Neural cell (in vitro differentiated cells): ENCODE data around the gene NRCAM. TPM values are rescaled to one million over a fixed set of nuclear protein-coding genes. Genes with fewer than 3 reads are reported as not detected.

Source experiments
- H2AFZ ChIP-seq: fragments of 200-600, 300-800 bp; sonication (generic), shearing (Covaris generic); 2 replicates; pipeline ENCODE4 v1.6.0; 2014; ENCODE audit warnings: low read depth, mild to moderate bottlenecking, antibody characterized with exemption, low read length, moderate library complexity
- H3F3A ChIP-seq: fragments of 200-600 bp; shearing (Covaris generic); 2 replicates; pipeline ENCODE4 v1.6.1; 2016; ENCODE audit warnings: mild to moderate bottlenecking, moderate library complexity, mixed read lengths, antibody characterized with exemption, low read length; ENCODE audit not compliant: insufficient read depth, poor library complexity, severe bottlenecking
- H3K27ac ChIP-seq: fragments of 200-600, 300-800 bp; sonication (generic), shearing (Covaris generic); 2 replicates; pipeline ENCODE4 v1.5.1; 2014; ENCODE audit warnings: mild to moderate bottlenecking, low read length, moderate library complexity
- H3K27me3 ChIP-seq: fragments of 300-800, 200-600 bp; sonication (generic), shearing (Covaris generic); 2 replicates; pipeline ENCODE4 v1.6.0; 2014; ENCODE audit warnings: mild to moderate bottlenecking, low read depth, low read length, moderate library complexity; ENCODE audit not compliant: insufficient read depth
- H3K36me3 ChIP-seq: fragments of 300-800, 200-600 bp; sonication (generic), shearing (Covaris generic); 2 replicates; pipeline ENCODE4 v1.5.1; 2014; ENCODE audit warnings: mild to moderate bottlenecking, antibody characterized with exemption, low read length, moderate library complexity; ENCODE audit not compliant: insufficient read depth
- H3K4me2 ChIP-seq: fragments of 300-800, 200-600 bp; sonication (generic), shearing (Covaris generic); 2 replicates; pipeline ENCODE4 v1.6.0; 2014; ENCODE audit warnings: mild to moderate bottlenecking, low read length
- H3K4me3 ChIP-seq: fragments of 300-800, 200-600 bp; sonication (generic), shearing (Covaris generic); 2 replicates; pipeline ENCODE4 v1.5.1; 2014; ENCODE audit warnings: mild to moderate bottlenecking, low read length, moderate library complexity
- H3K79me2 ChIP-seq: fragments of 200-600 bp; shearing (Covaris generic); replicated peaks from 2 replicates; pipeline ENCODE4 v1.6.0; 2014; ENCODE audit warnings: mild to moderate bottlenecking, low read length, moderate library complexity; ENCODE audit not compliant: insufficient read depth
- H3K9ac ChIP-seq: fragments of 300-800, 200-600 bp; sonication (generic), shearing (Covaris generic); 2 replicates; pipeline ENCODE4 v1.6.1; 2016; ENCODE audit warnings: mild to moderate bottlenecking, low read length, mixed read lengths
- H3K9me2 ChIP-seq: fragments of 200-600 bp; shearing (Covaris generic); 2 replicates; pipeline ENCODE4 v1.6.1; 2016; ENCODE audit warnings: mild to moderate bottlenecking, low read length, mixed read lengths; ENCODE audit not compliant: insufficient read depth
- H3K9me3 ChIP-seq: fragments of 200-600, 300-800 bp; sonication (generic), shearing (Covaris generic); 2 replicates; pipeline ENCODE4 v1.6.1; 2016; ENCODE audit warnings: mild to moderate bottlenecking, mixed run types, low read length, moderate library complexity, mixed read lengths
- H4K20me1 ChIP-seq: fragments of 200-600 bp; shearing (Covaris generic); 2 replicates; pipeline ENCODE4 v1.6.1; 2016; ENCODE audit warnings: mild to moderate bottlenecking, mixed run types; ENCODE audit not compliant: insufficient read depth
- CTCF ChIP-seq: fragments of 450-650 bp; IDR thresholded peaks from 2 replicates; pipeline ENCODE4 v1.5.1; 2014; ENCODE audit warnings: antibody characterized with exemption, mild to moderate bottlenecking, moderate library complexity; ENCODE audit not compliant: poor library complexity, severe bottlenecking
- EP300 ChIP-seq: fragments of 450-650 bp; conservative IDR thresholded peaks from 2 replicates; pipeline ENCODE4 v1.6.1; 2014; ENCODE audit warnings: antibody characterized with exemption, mild to moderate bottlenecking, moderate library complexity; ENCODE audit not compliant: poor library complexity, severe bottlenecking
- EZH2 ChIP-seq: fragments of 200-600, 300-800 bp; shearing (Covaris generic), sonication (generic); IDR thresholded peaks from 2 replicates; pipeline ENCODE4 v1.6.1; 2014; ENCODE audit warnings: antibody characterized with exemption, low read length, borderline replicate concordance, mild to moderate bottlenecking; ENCODE audit not compliant: insufficient read depth, poor library complexity, severe bottlenecking
- MXI1 ChIP-seq: fragments of 450-650 bp; conservative IDR thresholded peaks from 2 replicates; pipeline ENCODE4 v1.6.1; 2014; ENCODE audit warnings: antibody characterized with exemption, mild to moderate bottlenecking; ENCODE audit not compliant: poor library complexity, severe bottlenecking
- POLR2AphosphoS5 ChIP-seq: IDR thresholded peaks from 2 replicates; pipeline ENCODE4 v1.6.1; 2012
- RAD21 ChIP-seq: fragments of 450-650 bp; conservative IDR thresholded peaks from 2 replicates; pipeline ENCODE4 v1.6.1; 2014; ENCODE audit warnings: antibody characterized with exemption, mild to moderate bottlenecking, moderate library complexity
- REST ChIP-seq: IDR thresholded peaks from 2 replicates; pipeline ENCODE4 v1.6.1; 2012; ENCODE audit warnings: borderline replicate concordance
- SMC3 ChIP-seq: fragments of 450-650 bp; conservative IDR thresholded peaks from 2 replicates; pipeline ENCODE4 v1.6.1; 2014; ENCODE audit warnings: antibody characterized with exemption, mild to moderate bottlenecking, moderate library complexity; ENCODE audit not compliant: poor library complexity
- TAF1 ChIP-seq: IDR thresholded peaks from 2 replicates; pipeline ENCODE4 v1.6.1; 2012; ENCODE audit warnings: low read depth
- polyA plus RNA-seq: library from polyadenylated mRNA; depleted of rRNA; stranded (reverse); fragments of >200 nt; gene quantifications from 2 replicates; pipeline ENCODE4 v1.2.3, GENCODE V29; 2014

NRCAM gene
- polyA plus RNA-seq, 1 donor from 2014 or later = 90.9 TPM

GRCh38 chr7:108449521-108449920 lies 6.7 kb downstream of the NRCAM start:
- H2AFZ ChIP-seq = no peak overlapping the region
- no peaks in the 10 kb centered on the region for H3K9me2 ChIP-seq
- no peaks in the 10 kb centered on the region for H3F3A ChIP-seq
- H4K20me1 ChIP-seq = no peaks in the 10 kb centered on the region
- peak overlapping the region; percentile 7 for H3K4me3 ChIP-seq
- TF ChIP-seq TAF1 (no peak), RAD21 (no peak), EP300 (no peak), REST (no peak), SMC3 (no peak), EZH2 (no peak), CTCF (no peak), MXI1 (no peak), POLR2AphosphoS5 (no peak)
- no peaks in the 10 kb centered on the region for H3K36me3 ChIP-seq
- H3K9me3 ChIP-seq = no peaks in the 10 kb centered on the region
- no peak overlapping the region for H3K4me2 ChIP-seq
- no peak overlapping the region for H3K9ac ChIP-seq
- no peaks in the 10 kb centered on the region for H3K27me3 ChIP-seq
- H3K79me2 ChIP-seq = peaks cover 90% of the 10 kb centered on the region
- no peak overlapping the region for H3K27ac ChIP-seq

- Histone ChIP-seq H3K27ac (no peak overlapping the region), H2AFZ (no peak overlapping the region), H3K4me3 (peak overlapping the region; percentile 7), H3K36me3 (no peaks in the 10 kb centered on the region), H3K9me3 (no peaks in the 10 kb centered on the region), H3F3A (no peaks in the 10 kb centered on the region), H3K9me2 (no peaks in the 10 kb centered on the region), H3K79me2 (peaks cover 89% of the 10 kb centered on the region), H4K20me1 (no peaks in the 10 kb centered on the region), H3K27me3 (no peaks in the 10 kb centered on the region), H3K9ac (no peak overlapping the region), H3K4me2 (no peak overlapping the region)
- TF ChIP-seq POLR2AphosphoS5 = no peak
- TF ChIP-seq RAD21 = no peak
- TF ChIP-seq SMC3 = no peak
- no peak for TF ChIP-seq MXI1
- TF ChIP-seq EZH2 = no peak
- no peak for TF ChIP-seq EP300
- TF ChIP-seq REST = no peak
- no peak for TF ChIP-seq TAF1
- TF ChIP-seq CTCF = no peak
Observed at GRCh38 chr7:108448584-108449505, 7.4 kb downstream of the NRCAM start.
